ENCODE results near the gene SSBP2.

SSBP2 gene

GRCh38 chr5:81575924-81576323 is 175.0 kb downstream of the SSBP2 start:
- no peak overlapping the region for H3K9ac ChIP-seq (ENCODE audit: low read depth, low read length)
- H3K4me1 ChIP-seq (ENCODE audit: control insufficient read depth, insufficient read depth, low read length): no peaks in the 10 kb centered on the region
- no peak overlapping the region for H3K4me3 ChIP-seq (ENCODE audit: low read depth, low read length)
- H3K27me3 ChIP-seq (ENCODE audit: control insufficient read depth, insufficient read depth, low read length): no peaks in the 10 kb centered on the region
- H3K9me3 ChIP-seq (ENCODE audit: control insufficient read depth, insufficient read depth, low read length): no peaks in the 10 kb centered on the region
- no peaks in the 10 kb centered on the region for H3K36me3 ChIP-seq (ENCODE audit: control insufficient read depth, insufficient read depth, low read length)

DNA sequence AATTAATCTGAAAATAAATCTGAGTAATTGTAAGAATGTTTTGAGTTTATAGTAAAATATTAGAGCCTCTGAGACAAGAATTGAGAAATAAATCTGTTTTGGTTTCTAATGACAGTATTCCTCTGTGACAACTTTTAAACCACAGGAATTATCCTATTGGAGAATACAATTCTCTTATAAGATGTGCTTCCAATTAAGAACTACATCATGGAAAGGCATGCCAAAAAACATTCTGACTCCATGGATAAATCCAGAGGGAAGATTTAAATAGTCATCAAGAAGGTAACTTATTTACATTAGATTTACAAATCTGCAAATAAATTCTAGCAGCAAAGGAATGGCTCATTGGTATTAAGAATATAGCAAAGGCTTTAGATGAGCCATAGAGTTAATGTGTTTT is 178.7 kb downstream of the SSBP2 start:
- no peaks in the 10 kb centered on the region for H3K36me3 ChIP-seq (ENCODE audit: control insufficient read depth, insufficient read depth, low read length)
- no peaks in the 10 kb centered on the region for H3K9me3 ChIP-seq (ENCODE audit: control insufficient read depth, insufficient read depth, low read length)
- H3K4me3 ChIP-seq (ENCODE audit: low read depth, low read length): no peak overlapping the region
- no peak overlapping the region for H3K9ac ChIP-seq (ENCODE audit: low read depth, low read length)
- H3K27me3 ChIP-seq (ENCODE audit: control insufficient read depth, insufficient read depth, low read length): no peaks in the 10 kb centered on the region
- no peaks in the 10 kb centered on the region for H3K4me1 ChIP-seq (ENCODE audit: control insufficient read depth, insufficient read depth, low read length)

DNA sequence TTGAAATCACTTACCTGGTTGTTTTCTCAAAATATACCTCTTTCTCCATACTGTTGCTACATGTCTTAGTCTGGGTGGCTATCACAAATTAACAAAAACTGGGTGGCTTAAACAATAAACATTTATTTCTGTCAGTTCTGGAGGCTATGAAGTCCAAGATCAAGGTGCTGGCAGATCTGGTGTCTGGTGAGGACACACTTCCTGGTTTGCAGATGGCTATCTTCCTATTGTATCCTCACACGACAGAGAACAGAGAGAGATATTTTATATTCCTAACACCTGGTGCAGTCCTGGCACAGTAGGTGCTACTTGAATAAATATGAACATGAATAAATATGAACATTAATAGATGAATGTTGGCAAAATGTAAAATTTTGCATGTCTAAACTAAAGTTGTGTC is 192.7 kb downstream of the SSBP2 start:
- H3K9ac ChIP-seq (ENCODE audit: low read depth, low read length): no peak overlapping the region
- H3K4me1 ChIP-seq (ENCODE audit: control insufficient read depth, insufficient read depth, low read length): no peaks in the 10 kb centered on the region
- H3K9me3 ChIP-seq (ENCODE audit: control insufficient read depth, insufficient read depth, low read length): no peaks in the 10 kb centered on the region
- no peaks in the 10 kb centered on the region for H3K36me3 ChIP-seq (ENCODE audit: control insufficient read depth, insufficient read depth, low read length)
- no peaks in the 10 kb centered on the region for H3K27me3 ChIP-seq (ENCODE audit: control insufficient read depth, insufficient read depth, low read length)
- no peak overlapping the region for H3K4me3 ChIP-seq (ENCODE audit: low read depth, low read length)

GRCh38 chr5:81556809-81557208 is 194.1 kb downstream of the SSBP2 start:
- H3K27me3 ChIP-seq (ENCODE audit: control insufficient read depth, insufficient read depth, low read length): no peaks in the 10 kb centered on the region
- H3K36me3 ChIP-seq (ENCODE audit: control insufficient read depth, insufficient read depth, low read length): no peaks in the 10 kb centered on the region
- no peak overlapping the region for H3K4me3 ChIP-seq (ENCODE audit: low read depth, low read length)
- no peak overlapping the region for H3K9ac ChIP-seq (ENCODE audit: low read depth, low read length)
- no peaks in the 10 kb centered on the region for H3K4me1 ChIP-seq (ENCODE audit: control insufficient read depth, insufficient read depth, low read length)
- H3K9me3 ChIP-seq (ENCODE audit: control insufficient read depth, insufficient read depth, low read length): no peaks in the 10 kb centered on the region

GRCh38 chr5:81555865-81556264 is 195.0 kb downstream of the SSBP2 start:
- Histone ChIP-seq H3K9ac (ENCODE audit: low read depth, low read length) (no peak overlapping the region), H3K4me3 (ENCODE audit: low read depth, low read length) (no peak overlapping the region), H3K27me3 (ENCODE audit: control insufficient read depth, insufficient read depth, low read length) (no peaks in the 10 kb centered on the region), H3K4me1 (ENCODE audit: control insufficient read depth, insufficient read depth, low read length) (no peaks in the 10 kb centered on the region), H3K36me3 (ENCODE audit: control insufficient read depth, insufficient read depth, low read length) (no peaks in the 10 kb centered on the region), H3K9me3 (ENCODE audit: control insufficient read depth, insufficient read depth, low read length) (no peaks in the 10 kb centered on the region)

DNA sequence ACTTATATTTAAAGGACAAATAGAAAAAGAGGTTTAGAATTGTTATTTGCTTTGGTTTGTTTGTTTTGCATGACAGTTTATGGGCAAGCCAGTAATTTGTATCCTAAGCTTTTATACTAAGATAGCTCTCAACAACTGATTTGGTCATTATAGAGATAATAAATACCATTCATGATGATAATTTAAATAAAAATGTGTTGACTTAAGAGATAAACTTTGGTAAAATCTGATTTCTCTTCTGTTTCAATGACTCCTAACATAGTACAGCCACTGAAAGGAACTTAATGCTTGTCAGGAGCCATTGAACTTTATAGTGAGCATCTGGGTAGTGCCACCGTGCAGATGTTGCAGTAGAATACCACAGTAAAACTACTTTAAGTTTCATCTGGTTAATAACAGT is 196.2 kb downstream of the SSBP2 start:
- H3K4me3 ChIP-seq (ENCODE audit: low read depth, low read length): no peak overlapping the region
- H3K9ac ChIP-seq (ENCODE audit: low read depth, low read length): no peak overlapping the region
- no peaks in the 10 kb centered on the region for H3K27me3 ChIP-seq (ENCODE audit: control insufficient read depth, insufficient read depth, low read length)
- no peaks in the 10 kb centered on the region for H3K36me3 ChIP-seq (ENCODE audit: control insufficient read depth, insufficient read depth, low read length)
- no peaks in the 10 kb centered on the region for H3K4me1 ChIP-seq (ENCODE audit: control insufficient read depth, insufficient read depth, low read length)
- no peaks in the 10 kb centered on the region for H3K9me3 ChIP-seq (ENCODE audit: control insufficient read depth, insufficient read depth, low read length)

GRCh38 chr5:81553567-81554212 is 197.2 kb downstream of the SSBP2 start:
- Histone ChIP-seq H3K36me3 (ENCODE audit: control insufficient read depth, insufficient read depth, low read length) (no peaks in the 10 kb centered on the region), H3K9me3 (ENCODE audit: control insufficient read depth, insufficient read depth, low read length) (no peaks in the 10 kb centered on the region), H3K4me3 (ENCODE audit: low read depth, low read length) (no peak overlapping the region), H3K4me1 (ENCODE audit: control insufficient read depth, insufficient read depth, low read length) (no peaks in the 10 kb centered on the region), H3K9ac (ENCODE audit: low read depth, low read length) (no peak overlapping the region), H3K27me3 (ENCODE audit: control insufficient read depth, insufficient read depth, low read length) (no peaks in the 10 kb centered on the region)

DNA sequence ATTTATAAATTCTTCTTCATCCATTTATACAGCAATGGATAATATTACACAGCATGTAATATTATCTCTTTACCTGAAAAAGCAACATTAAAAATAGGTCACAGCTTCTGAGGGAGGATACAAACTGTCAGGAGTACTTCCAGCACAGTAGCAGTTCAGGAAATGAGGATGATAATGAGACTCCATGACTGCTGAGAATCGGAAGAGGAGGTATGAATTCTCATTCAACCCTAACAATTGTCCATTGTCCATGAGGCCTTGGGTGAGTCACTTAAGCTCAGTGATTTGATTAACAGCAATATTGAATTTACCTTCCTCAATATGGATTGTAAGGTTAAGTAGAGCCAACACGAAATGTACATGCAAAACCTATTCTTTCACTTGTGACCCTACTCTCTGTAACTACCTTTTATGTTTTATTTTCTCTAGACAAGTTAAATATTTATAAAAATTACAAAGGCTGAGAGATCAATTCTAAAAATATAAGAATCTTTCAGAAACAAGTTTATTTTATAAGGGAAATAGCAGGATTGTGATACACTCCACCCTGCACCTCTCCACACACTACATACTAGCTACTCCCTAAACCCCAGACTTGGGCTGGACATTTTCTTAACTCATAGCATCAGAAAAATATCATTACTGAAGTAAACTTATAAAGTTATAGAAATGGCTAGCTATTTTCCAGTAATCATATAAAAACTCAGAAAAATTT is 197.9 kb downstream of the SSBP2 start:
- H3K36me3 ChIP-seq (ENCODE audit: control insufficient read depth, insufficient read depth, low read length): no peaks in the 10 kb centered on the region
- H3K9ac ChIP-seq (ENCODE audit: low read depth, low read length): no peak overlapping the region
- no peaks in the 10 kb centered on the region for H3K9me3 ChIP-seq (ENCODE audit: control insufficient read depth, insufficient read depth, low read length)
- H3K4me1 ChIP-seq (ENCODE audit: control insufficient read depth, insufficient read depth, low read length): no peaks in the 10 kb centered on the region
- H3K4me3 ChIP-seq (ENCODE audit: low read depth, low read length): no peak overlapping the region
- H3K27me3 ChIP-seq (ENCODE audit: control insufficient read depth, insufficient read depth, low read length): no peaks in the 10 kb centered on the region

GRCh38 chr5:81549123-81549522 is 201.8 kb downstream of the SSBP2 start:
- no peak overlapping the region for H3K4me3 ChIP-seq (ENCODE audit: low read depth, low read length)
- no peaks in the 10 kb centered on the region for H3K36me3 ChIP-seq (ENCODE audit: control insufficient read depth, insufficient read depth, low read length)
- H3K27me3 ChIP-seq (ENCODE audit: control insufficient read depth, insufficient read depth, low read length): no peaks in the 10 kb centered on the region
- H3K4me1 ChIP-seq (ENCODE audit: control insufficient read depth, insufficient read depth, low read length): no peaks in the 10 kb centered on the region
- H3K9ac ChIP-seq (ENCODE audit: low read depth, low read length): no peak overlapping the region
- no peaks in the 10 kb centered on the region for H3K9me3 ChIP-seq (ENCODE audit: control insufficient read depth, insufficient read depth, low read length)

GRCh38 chr5:81547001-81547400 is 203.9 kb downstream of the SSBP2 start:
- no peaks in the 10 kb centered on the region for H3K4me1 ChIP-seq (ENCODE audit: control insufficient read depth, insufficient read depth, low read length)
- H3K9ac ChIP-seq (ENCODE audit: low read depth, low read length): no peak overlapping the region
- no peaks in the 10 kb centered on the region for H3K27me3 ChIP-seq (ENCODE audit: control insufficient read depth, insufficient read depth, low read length)
- H3K36me3 ChIP-seq (ENCODE audit: control insufficient read depth, insufficient read depth, low read length): no peaks in the 10 kb centered on the region
- H3K4me3 ChIP-seq (ENCODE audit: low read depth, low read length): no peak overlapping the region
- no peaks in the 10 kb centered on the region for H3K9me3 ChIP-seq (ENCODE audit: control insufficient read depth, insufficient read depth, low read length)

DNA sequence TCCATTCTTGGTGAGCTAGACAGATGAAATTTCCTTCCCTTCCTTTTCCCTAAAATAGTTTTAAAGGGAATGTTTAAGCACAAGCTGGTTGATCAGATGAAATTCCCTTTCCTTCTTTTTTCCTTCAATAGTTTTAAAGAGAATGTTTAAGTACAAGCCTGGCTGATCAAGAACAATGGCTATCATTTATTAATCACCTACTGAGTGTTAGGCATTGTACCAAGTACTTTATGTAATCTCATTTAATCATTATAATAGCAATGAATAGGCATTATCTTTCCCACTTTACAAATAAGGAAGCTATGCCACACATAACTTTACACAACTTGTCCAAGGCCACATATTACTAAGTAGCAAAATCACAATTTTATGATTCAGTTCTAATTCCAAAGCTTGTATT is 205.0 kb downstream of the SSBP2 start:
- Histone ChIP-seq H3K36me3 (ENCODE audit: control insufficient read depth, insufficient read depth, low read length) (no peaks in the 10 kb centered on the region), H3K27me3 (ENCODE audit: control insufficient read depth, insufficient read depth, low read length) (no peaks in the 10 kb centered on the region)

GRCh38 chr5:81544351-81545018 is 206.4 kb downstream of the SSBP2 start:
- H3K27me3 ChIP-seq (ENCODE audit: control insufficient read depth, insufficient read depth, low read length): no peaks in the 10 kb centered on the region
- no peak overlapping the region for H3K4me3 ChIP-seq (ENCODE audit: low read depth, low read length)
- no peak overlapping the region for H3K9ac ChIP-seq (ENCODE audit: low read depth, low read length)
- H3K9me3 ChIP-seq (ENCODE audit: control insufficient read depth, insufficient read depth, low read length): no peaks in the 10 kb centered on the region
- no peaks in the 10 kb centered on the region for H3K4me1 ChIP-seq (ENCODE audit: control insufficient read depth, insufficient read depth, low read length)
- H3K36me3 ChIP-seq (ENCODE audit: control insufficient read depth, insufficient read depth, low read length): no peaks in the 10 kb centered on the region

More for the DNA sequence above, 205.0 kb downstream of the SSBP2 start:
- H3K4me1 ChIP-seq (ENCODE audit: control insufficient read depth, insufficient read depth, low read length): no peaks in the 10 kb centered on the region
- no peak overlapping the region for H3K9ac ChIP-seq (ENCODE audit: low read depth, low read length)
- no peaks in the 10 kb centered on the region for H3K9me3 ChIP-seq (ENCODE audit: control insufficient read depth, insufficient read depth, low read length)
- no peak overlapping the region for H3K4me3 ChIP-seq (ENCODE audit: low read depth, low read length)

All from iPS-15b (cell line).